Neural cell (in vitro differentiated cells): Measurements from ENCODE around the gene OR10J5.

Source experiments
- CTCF ChIP-seq: fragments of 450-650 bp; IDR thresholded peaks from 2 replicates; pipeline ENCODE4 v1.5.1; 2014; ENCODE audit warnings: antibody characterized with exemption, mild to moderate bottlenecking, moderate library complexity; ENCODE audit not compliant: poor library complexity, severe bottlenecking
- EZH2 ChIP-seq: fragments of 200-600, 300-800 bp; shearing (Covaris generic), sonication (generic); IDR thresholded peaks from 2 replicates; pipeline ENCODE4 v1.6.1; 2014; ENCODE audit warnings: antibody characterized with exemption, low read length, borderline replicate concordance, mild to moderate bottlenecking; ENCODE audit not compliant: insufficient read depth, poor library complexity, severe bottlenecking
- MXI1 ChIP-seq: fragments of 450-650 bp; conservative IDR thresholded peaks from 2 replicates; pipeline ENCODE4 v1.6.1; 2014; ENCODE audit warnings: antibody characterized with exemption, mild to moderate bottlenecking; ENCODE audit not compliant: poor library complexity, severe bottlenecking
- POLR2AphosphoS5 ChIP-seq: IDR thresholded peaks from 2 replicates; pipeline ENCODE4 v1.6.1; 2012
- RAD21 ChIP-seq: fragments of 450-650 bp; conservative IDR thresholded peaks from 2 replicates; pipeline ENCODE4 v1.6.1; 2014; ENCODE audit warnings: antibody characterized with exemption, mild to moderate bottlenecking, moderate library complexity
- REST ChIP-seq: IDR thresholded peaks from 2 replicates; pipeline ENCODE4 v1.6.1; 2012; ENCODE audit warnings: borderline replicate concordance
- SMC3 ChIP-seq: fragments of 450-650 bp; conservative IDR thresholded peaks from 2 replicates; pipeline ENCODE4 v1.6.1; 2014; ENCODE audit warnings: antibody characterized with exemption, mild to moderate bottlenecking, moderate library complexity; ENCODE audit not compliant: poor library complexity
- TAF1 ChIP-seq: IDR thresholded peaks from 2 replicates; pipeline ENCODE4 v1.6.1; 2012; ENCODE audit warnings: low read depth

- TF ChIP-seq CTCF (no peak), REST (no peak), EZH2 (no peak), MXI1 (no peak), POLR2AphosphoS5 (no peak), TAF1 (no peak), RAD21 (no peak), SMC3 (no peak)
These were observed 18.9 kb upstream of the OR10J5 start for GRCh38 chr1:159554696-159555095.
